Measurements from ENCODE around the gene H2BK1.
A peak's percentile ranks its signal among the peaks of the same experiment; 100 is the strongest.

H2BK1 gene

DNA sequence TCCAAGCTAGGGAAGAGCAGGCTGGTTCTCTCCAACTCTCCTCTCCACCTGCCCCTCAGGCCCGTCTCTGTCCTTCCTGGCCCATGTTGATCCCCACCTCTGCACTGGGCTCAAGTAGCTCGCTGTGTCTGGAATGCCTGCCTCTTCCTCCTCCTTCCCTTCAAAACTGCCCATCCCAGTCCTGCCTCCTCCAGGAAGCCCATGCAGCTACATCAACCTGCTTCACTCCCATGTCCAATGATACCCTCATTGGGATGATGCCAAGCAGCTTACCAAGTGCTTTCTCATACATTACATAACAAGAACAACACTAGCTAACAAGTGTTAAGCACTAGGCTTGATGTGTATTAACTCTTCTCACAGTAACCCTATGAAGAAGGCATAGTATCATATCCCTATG is 31.5 kb downstream of the H2BK1 start:
- Mint-ChIP-seq H3K4me3 (no peak overlapping the region), H3K27me3 (ENCODE audit: low read depth, poor library complexity) (peaks cover 86% of the 10 kb centered on the region), H3K9me3 (peaks cover 12% of the 10 kb centered on the region), H3K27ac (no peak overlapping the region), H3K36me3 (ENCODE audit: low read depth) (no peaks in the 10 kb centered on the region), H3K4me1 (peaks cover 13% of the 10 kb centered on the region)
- TF ChIP-seq, protein P1, sequence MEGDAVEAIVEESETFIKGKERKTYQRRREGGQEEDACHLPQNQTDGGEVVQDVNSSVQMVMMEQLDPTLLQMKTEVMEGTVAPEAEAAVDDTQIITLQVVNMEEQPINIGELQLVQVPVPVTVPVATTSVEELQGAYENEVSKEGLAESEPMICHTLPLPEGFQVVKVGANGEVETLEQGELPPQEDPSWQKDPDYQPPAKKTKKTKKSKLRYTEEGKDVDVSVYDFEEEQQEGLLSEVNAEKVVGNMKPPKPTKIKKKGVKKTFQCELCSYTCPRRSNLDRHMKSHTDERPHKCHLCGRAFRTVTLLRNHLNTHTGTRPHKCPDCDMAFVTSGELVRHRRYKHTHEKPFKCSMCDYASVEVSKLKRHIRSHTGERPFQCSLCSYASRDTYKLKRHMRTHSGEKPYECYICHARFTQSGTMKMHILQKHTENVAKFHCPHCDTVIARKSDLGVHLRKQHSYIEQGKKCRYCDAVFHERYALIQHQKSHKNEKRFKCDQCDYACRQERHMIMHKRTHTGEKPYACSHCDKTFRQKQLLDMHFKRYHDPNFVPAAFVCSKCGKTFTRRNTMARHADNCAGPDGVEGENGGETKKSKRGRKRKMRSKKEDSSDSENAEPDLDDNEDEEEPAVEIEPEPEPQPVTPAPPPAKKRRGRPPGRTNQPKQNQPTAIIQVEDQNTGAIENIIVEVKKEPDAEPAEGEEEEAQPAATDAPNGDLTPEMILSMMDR (IDR thresholded peaks at IDR 0.05), result no peak
- no peak for DNase-seq

- H3K27ac Mint-ChIP-seq, result no peak overlapping the region
- DNase-seq, result no peak
- peaks cover 3% of the 10 kb centered on the region for H3K36me3 Mint-ChIP-seq (ENCODE audit: low read depth)
- no peak overlapping the region for H3K4me3 Mint-ChIP-seq
- H3K27me3 Mint-ChIP-seq (ENCODE audit: low read depth, poor library complexity), result peaks cover 87% of the 10 kb centered on the region
- peaks cover 13% of the 10 kb centered on the region for H3K4me1 Mint-ChIP-seq
- peaks cover 18% of the 10 kb centered on the region for H3K9me3 Mint-ChIP-seq
- TF ChIP-seq, protein P1 (IDR thresholded peaks at IDR 0.05), result no peak
Measured at GRCh38 chr7:151178236-151178635, 32.1 kb downstream of the H2BK1 start.

GRCh38 chr7:151177310-151177709 is 33.0 kb downstream of the H2BK1 start:
- TF ChIP-seq, protein P1 (IDR thresholded peaks at IDR 0.05), result no peak
- Mint-ChIP-seq H3K4me1 (peaks cover 16% of the 10 kb centered on the region), H3K9me3 (peaks cover 27% of the 10 kb centered on the region), H3K4me3 (no peak overlapping the region), H3K27me3 (ENCODE audit: low read depth, poor library complexity) (peaks cover 87% of the 10 kb centered on the region), H3K27ac (no peak overlapping the region), H3K36me3 (ENCODE audit: low read depth) (peaks cover 10% of the 10 kb centered on the region)
- DNase-seq, result no peak

DNA sequence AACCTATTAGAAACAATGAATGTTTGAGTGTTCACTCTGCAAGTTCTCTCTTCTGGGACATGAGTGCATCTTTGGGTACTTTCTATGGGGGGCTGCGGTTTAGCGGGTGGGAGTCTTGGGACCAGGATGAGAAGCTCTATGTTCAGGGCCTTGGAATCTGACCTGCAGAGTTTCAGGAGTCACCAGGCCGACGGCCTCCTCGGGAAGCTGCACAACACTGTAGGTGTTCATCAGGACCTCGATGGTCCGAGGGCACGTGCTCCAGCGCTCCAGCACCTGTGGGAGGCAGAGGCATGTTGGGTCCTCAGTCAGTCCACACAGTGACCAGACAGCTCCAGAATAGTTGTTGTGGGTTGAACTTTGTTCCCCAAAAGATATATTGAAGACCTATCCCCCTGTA is 33.9 kb downstream of the H2BK1 start:
- peak overlapping the region; percentile 6 for H3K4me3 Mint-ChIP-seq
- H3K27ac Mint-ChIP-seq, result peak overlapping the region; percentile 32
- peaks cover 20% of the 10 kb centered on the region for H3K4me1 Mint-ChIP-seq
- TF ChIP-seq, protein P1 (IDR thresholded peaks at IDR 0.05), result no peak
- H3K36me3 Mint-ChIP-seq (ENCODE audit: low read depth), result peaks cover 10% of the 10 kb centered on the region
- peaks cover 88% of the 10 kb centered on the region for H3K27me3 Mint-ChIP-seq (ENCODE audit: low read depth, poor library complexity)
- no peak for DNase-seq
- H3K9me3 Mint-ChIP-seq, result peaks cover 29% of the 10 kb centered on the region

DNA sequence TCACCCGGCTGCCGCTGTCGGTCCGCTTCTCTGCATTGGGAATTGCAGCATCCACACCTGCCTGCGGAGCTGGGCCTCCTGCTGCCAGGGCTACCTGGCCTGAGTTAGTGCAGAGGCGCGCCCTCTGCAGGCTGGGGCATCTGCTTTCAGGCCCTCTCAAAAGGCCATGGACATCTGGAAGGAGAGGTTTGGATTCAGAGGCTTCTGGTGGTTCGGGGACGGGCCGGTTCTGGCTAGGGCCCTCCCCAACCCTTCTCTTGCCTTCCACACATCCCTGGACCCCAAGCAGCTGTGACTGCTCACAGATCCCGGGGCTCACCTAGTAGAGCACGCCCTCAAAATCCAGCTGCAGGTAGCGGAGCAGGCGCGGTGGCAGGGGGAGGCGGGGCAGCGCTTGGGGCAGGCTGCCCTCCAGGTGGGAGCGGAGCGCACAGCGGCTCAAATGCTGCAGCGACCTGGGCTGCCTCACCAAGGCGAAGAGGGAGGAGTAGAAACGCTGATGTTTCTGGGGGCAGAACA is 34.4 kb downstream of the H2BK1 start:
- Mint-ChIP-seq H3K9me3 (peaks cover 29% of the 10 kb centered on the region), H3K4me1 (peaks cover 20% of the 10 kb centered on the region), H3K4me3 (no peak overlapping the region), H3K27ac (no peak overlapping the region), H3K27me3 (ENCODE audit: low read depth, poor library complexity) (peaks cover 94% of the 10 kb centered on the region), H3K36me3 (ENCODE audit: low read depth) (peaks cover 10% of the 10 kb centered on the region)
- TF ChIP-seq, protein P1 (IDR thresholded peaks at IDR 0.05), result no peak
- DNase-seq, result no peak

GRCh38 chr7:151175047-151175792 is 35.1 kb downstream of the H2BK1 start:
- peaks cover 29% of the 10 kb centered on the region for H3K9me3 Mint-ChIP-seq
- TF ChIP-seq, protein P1 (IDR thresholded peaks at IDR 0.05), result no peak
- H3K27me3 Mint-ChIP-seq (ENCODE audit: low read depth, poor library complexity), result peaks cover 94% of the 10 kb centered on the region
- no peak overlapping the region for H3K4me3 Mint-ChIP-seq
- no peak overlapping the region for H3K27ac Mint-ChIP-seq
- H3K36me3 Mint-ChIP-seq (ENCODE audit: low read depth), result peaks cover 10% of the 10 kb centered on the region
- H3K4me1 Mint-ChIP-seq, result peaks cover 20% of the 10 kb centered on the region
- DNase-seq, result no peak

Measured in nephron progenitor cell (in vitro differentiated cells).